ENCODE results near the gene MUC5AC. TPM values are rescaled to one million over a fixed set of nuclear protein-coding genes. Genes with fewer than 3 reads are reported as not detected.

MUC5AC gene
- total RNA-seq, 2 experiments from 2014 or later = not detected

DNA sequence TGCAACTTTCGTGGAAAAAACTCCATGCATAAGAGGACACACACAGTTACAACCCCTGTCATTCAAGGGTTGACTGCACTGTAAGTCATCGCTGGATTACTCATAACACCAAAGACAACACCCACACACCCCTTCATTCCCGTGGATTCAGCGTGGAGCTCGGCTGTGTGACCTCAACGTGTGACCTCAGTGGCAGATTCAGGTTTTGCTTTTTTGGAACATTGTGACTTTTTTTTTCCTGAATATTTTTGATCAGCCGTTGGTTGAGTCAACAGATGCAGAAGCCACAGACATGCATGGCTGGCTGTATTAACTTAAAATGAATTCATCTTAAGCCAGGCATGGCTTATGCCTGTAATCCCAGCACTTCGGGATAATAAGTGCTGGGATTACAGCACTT lies 19.7 kb upstream of the MUC5AC start:
- no peak overlapping the region for H3K4me2 ChIP-seq (ENCODE audit: low read length)
- intact Hi-C loops (cut with micrococcal nuclease; ENCODE audit: unreplicated experiment) = no loop called here
- no peak overlapping the region for H3K27ac ChIP-seq (ENCODE audit: low read depth, low read length, poor library complexity, severe bottlenecking)
- H3K4me1 ChIP-seq (ENCODE audit: insufficient read depth, low read length, poor library complexity, severe bottlenecking) = no peaks in the 10 kb centered on the region
- ChIA-PET CTCF (ENCODE audit: unreplicated experiment) (no interaction called here), POLR2A (interaction anchor here (0.6 kb wide), 1 partner anchor 55 kb away, joined by 5 read pairs; no protein-coding TSS in a partner anchor)
- H3K36me3 ChIP-seq (ENCODE audit: insufficient read depth, low read length) = no peaks in the 10 kb centered on the region
- H3K9me3 ChIP-seq (ENCODE audit: low read length) = peaks cover 12% of the 10 kb centered on the region; the same call in 1 of the 2 replicates
- no peaks in the 10 kb centered on the region for H4K20me1 ChIP-seq (ENCODE audit: insufficient read depth, low read length)
- H3K4me3 ChIP-seq (ENCODE audit: low read depth, low read length, poor library complexity, severe bottlenecking) = no peak overlapping the region
- BruUV-seq (replicated peaks) = no TSS peak
- no peak overlapping the region for H2AFZ ChIP-seq (ENCODE audit: low read length)
- H3K79me2 ChIP-seq (ENCODE audit: insufficient read depth, low read depth, low read length) = no peaks in the 10 kb centered on the region
- H3K9me2 ChIP-seq (ENCODE audit: insufficient read depth, low read length) = no peaks in the 10 kb centered on the region
- TF ChIP-seq EZH2phosphoT487 (IDR thresholded peaks at IDR 0.05; ENCODE audit: borderline replicate concordance, low read depth, low read length) = no peak
- TF ChIP-seq, protein P1, sequence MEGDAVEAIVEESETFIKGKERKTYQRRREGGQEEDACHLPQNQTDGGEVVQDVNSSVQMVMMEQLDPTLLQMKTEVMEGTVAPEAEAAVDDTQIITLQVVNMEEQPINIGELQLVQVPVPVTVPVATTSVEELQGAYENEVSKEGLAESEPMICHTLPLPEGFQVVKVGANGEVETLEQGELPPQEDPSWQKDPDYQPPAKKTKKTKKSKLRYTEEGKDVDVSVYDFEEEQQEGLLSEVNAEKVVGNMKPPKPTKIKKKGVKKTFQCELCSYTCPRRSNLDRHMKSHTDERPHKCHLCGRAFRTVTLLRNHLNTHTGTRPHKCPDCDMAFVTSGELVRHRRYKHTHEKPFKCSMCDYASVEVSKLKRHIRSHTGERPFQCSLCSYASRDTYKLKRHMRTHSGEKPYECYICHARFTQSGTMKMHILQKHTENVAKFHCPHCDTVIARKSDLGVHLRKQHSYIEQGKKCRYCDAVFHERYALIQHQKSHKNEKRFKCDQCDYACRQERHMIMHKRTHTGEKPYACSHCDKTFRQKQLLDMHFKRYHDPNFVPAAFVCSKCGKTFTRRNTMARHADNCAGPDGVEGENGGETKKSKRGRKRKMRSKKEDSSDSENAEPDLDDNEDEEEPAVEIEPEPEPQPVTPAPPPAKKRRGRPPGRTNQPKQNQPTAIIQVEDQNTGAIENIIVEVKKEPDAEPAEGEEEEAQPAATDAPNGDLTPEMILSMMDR (conservative IDR thresholded peaks at IDR 0.05; ENCODE audit: low read length) = no peak
- DNase-seq (ENCODE audit: low spot score) = no peak

DNA sequence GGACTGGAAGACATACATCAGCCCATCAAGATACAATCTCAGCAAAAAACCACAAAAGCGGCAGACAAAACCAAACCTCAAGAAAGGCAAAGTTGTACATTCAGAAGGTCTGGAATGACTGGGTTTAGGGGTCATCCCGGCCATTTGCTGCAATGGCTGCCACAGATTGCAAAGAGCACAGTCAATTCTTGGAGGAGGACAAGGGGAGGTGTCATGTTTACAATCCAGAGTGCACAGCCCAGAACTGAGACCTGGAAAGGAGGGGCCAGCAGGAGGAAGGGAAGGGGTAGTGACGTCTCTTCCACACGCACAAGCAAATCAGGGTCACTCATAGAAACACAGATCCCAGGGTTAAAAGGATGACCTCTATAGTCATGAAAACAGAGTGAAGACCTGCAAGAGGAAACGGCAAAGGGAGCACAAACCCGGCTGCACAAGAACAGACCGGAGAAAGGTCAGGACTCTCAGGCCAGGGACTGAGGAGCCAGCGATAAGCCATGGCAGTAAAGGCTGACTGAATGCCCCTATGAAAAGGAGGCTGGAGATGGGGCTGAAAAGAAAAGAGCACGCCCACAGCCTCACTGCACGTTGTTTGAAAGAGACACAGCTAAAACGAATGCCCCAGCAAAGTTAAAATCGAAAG lies 18.2 kb upstream of the MUC5AC start:
- Histone ChIP-seq H3K4me3 (ENCODE audit: low read depth, low read length, poor library complexity, severe bottlenecking) (no peak overlapping the region), H3K4me2 (ENCODE audit: low read length) (no peak overlapping the region), H3K9me2 (ENCODE audit: insufficient read depth, low read length) (no peaks in the 10 kb centered on the region), H3K36me3 (ENCODE audit: insufficient read depth, low read length) (no peaks in the 10 kb centered on the region), H3K9me3 (ENCODE audit: low read length) (peaks cover 10% of the 10 kb centered on the region; the same call in 1 of the 2 replicates), H2AFZ (ENCODE audit: low read length) (no peak overlapping the region), H3K4me1 (ENCODE audit: insufficient read depth, low read length, poor library complexity, severe bottlenecking) (no peaks in the 10 kb centered on the region), H3K79me2 (ENCODE audit: insufficient read depth, low read depth, low read length) (no peaks in the 10 kb centered on the region), H4K20me1 (ENCODE audit: insufficient read depth, low read length) (no peaks in the 10 kb centered on the region), H3K27ac (ENCODE audit: low read depth, low read length, poor library complexity, severe bottlenecking) (no peak overlapping the region)
- no peak for DNase-seq (ENCODE audit: low spot score)
- ChIA-PET POLR2A (no interaction called here), CTCF (ENCODE audit: unreplicated experiment) (no interaction called here)
- intact Hi-C loops (cut with micrococcal nuclease; ENCODE audit: unreplicated experiment) = no loop called here
- TF ChIP-seq, protein P1 (conservative IDR thresholded peaks at IDR 0.05; ENCODE audit: low read length) = no peak
- no peak for TF ChIP-seq EZH2phosphoT487 (IDR thresholded peaks at IDR 0.05; ENCODE audit: borderline replicate concordance, low read depth, low read length)
- no TSS peak for BruUV-seq (replicated peaks)

Data from OCI-LY7 (cell line).